HS-5 (cell line): ENCODE results near the gene MEIKIN.
"Not testable (repeated sequence)": the region's sequence is repeated elsewhere in the genome, so short reads cannot be mapped to it uniquely, and the experiment has no call there.

Experiments used
- DNase-seq: peaks from one replicate; pipeline ENCODE4 v3.0.0-alpha.2; 2012; ENCODE audit warnings: low read depth

MEIKIN gene

DNA sequence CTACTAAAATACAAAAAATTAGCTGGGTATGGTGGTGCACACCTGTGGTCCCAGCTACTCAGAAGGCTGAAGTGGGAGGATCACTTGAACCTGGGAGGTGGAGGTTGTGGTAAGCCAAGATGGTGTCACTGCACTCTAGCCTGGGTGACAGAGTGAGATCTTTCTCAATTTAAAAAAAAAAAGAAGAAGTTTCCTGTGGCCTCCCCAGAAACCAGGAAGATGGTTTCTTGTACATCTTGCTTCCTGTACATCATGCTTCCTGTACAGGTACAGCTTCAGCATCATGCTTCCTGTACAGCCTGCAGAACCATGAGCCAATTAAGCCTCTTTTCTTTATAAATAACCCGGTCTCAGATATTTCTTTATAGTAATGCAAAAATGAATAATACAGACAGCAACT is 43.2 kb downstream of the MEIKIN start:
- not testable (repeated sequence) for DNase-seq

DNA sequence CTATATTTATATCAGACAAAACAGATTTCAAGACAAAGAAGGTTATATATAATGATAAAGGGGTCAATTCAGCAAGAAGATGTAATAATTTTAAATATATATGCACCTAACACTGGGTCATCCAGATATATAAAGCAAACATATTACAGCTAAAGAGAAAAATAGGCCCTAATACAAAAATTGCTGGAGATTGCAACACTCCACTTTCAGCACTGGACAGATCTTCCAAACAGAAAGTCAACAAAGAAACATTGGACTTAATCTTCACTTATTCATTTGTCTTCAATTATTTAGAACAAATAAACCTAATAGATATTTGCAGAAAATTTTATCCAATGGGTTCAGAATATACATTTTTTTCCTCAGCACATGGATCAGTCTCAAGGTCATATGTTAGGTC is 45.8 kb downstream of the MEIKIN start:
- no peak for DNase-seq

DNA sequence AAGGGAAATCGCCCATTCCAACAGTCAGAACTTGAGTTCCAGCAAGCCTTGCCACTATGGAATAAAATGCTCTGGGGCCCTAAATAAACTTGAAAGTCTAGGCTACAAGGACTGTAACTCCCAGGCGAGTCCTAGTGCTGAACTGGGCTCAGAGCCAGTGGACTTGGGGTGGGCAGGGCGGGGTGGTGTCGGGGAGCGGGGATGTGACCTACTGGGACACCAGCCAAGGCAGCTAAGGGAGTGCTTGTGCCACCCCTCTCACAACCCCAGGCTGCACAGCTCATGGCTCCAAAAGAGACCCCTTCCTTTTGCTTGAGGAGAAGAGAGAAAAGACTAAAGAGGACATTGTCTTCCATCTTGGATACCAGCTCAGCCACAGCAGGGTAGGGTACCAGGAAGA is 61.5 kb downstream of the MEIKIN start:
- no peak for DNase-seq

DNA sequence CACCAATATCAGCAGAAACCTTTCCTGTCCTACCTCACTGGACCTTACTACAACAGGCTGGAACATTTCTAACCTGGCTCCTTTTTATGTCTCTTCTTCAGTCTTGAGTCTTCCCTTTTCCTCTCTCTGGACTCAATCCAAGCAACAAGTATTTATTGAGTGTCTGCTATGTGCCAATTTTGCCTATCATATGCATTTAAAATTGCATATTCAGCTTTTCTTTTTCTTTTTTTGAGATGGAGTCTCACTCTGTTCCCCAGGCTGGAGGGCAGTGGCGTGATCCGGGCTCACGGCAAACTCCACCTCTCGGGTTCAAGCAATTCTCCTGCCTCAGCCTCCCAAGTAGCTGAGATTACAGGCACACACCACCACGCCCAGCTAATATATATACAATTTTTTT is 65.8 kb downstream of the MEIKIN start:
- DNase-seq, result no peak

- DNase-seq, result no peak
These were observed 67.6 kb downstream of the MEIKIN start for GRCh38 chr5:131877873-131878272.

DNA sequence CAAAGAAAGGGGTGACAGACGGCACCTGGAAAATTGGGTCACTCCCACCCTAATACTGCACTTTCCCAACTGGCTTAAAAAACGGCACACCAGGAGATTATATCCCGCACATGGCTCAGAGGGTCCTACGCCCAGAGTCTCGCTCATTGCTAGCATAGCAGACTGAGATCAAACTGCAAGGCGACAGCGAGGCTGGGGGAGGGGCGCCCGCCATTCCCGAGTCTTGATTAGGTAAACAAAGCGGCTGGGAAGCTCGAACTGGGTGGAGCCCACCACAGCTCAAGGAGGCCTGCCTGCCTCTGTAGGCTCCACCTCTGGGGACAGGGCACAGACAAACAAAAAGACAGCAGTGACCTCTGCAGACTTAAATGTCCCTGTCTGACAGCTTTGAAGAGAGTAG is 74.2 kb downstream of the MEIKIN start:
- not testable (repeated sequence) for DNase-seq

DNA sequence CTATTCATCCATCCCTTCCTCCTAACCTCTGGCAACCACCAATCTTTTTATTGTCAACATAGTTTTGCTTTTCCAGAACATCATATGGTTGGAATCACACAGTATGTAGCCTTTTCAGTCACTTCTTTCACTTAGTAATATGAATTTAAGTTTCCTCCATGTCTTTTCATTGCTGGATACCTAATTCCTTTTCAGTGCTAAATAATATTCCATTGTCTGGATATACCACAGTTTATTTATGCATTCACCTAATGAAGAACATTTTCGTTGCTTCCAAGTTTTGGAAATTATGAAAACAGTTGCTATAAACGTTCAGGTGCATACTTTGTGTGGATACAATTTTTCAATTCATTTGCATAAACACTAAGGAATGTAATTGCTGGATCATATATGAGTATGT is 77.9 kb downstream of the MEIKIN start:
- DNase-seq, result no peak

DNA sequence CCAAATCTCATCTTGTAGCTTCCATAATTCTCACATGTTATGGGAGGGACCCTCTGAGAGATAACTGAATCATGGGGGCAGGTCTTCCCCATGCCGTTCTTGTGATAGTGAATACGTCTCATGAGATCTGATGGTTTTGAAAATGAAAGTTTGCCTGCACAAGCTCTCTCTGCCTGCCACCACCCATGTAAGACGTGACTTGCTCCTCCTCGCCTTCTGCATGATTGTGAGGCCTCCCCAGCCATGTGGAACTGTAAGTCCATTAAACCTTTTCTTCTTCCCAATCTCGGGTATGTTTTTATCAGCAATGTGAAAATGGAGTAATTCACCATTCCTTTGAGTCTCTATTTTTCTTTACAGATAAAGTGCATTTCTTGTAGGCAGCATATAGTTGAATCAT is 81.8 kb downstream of the MEIKIN start:
- no peak for DNase-seq

GRCh38 chr5:131857388-131857787 is 88.1 kb downstream of the MEIKIN start:
- DNase-seq, result no peak

DNA sequence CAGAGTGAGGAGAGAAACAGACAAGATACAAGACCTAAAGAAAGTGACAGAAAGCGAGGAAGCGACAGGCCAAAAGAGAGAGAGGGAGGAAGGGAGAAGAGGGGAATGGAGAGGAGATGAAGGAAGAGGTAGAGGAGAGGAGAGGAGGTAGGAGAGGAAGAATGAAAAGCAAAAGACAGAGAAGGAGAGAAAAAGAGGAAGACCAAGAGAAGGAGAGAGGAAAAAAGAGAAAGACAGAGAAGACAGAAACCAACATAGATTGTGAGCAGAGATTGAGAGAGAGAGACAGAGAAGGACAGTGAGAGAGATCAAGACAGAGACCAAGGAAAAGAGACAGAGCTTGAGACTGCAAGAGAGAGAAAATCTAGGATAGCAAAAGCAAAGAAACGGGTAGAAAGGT is 90.0 kb downstream of the MEIKIN start:
- DNase-seq, result no peak

DNA sequence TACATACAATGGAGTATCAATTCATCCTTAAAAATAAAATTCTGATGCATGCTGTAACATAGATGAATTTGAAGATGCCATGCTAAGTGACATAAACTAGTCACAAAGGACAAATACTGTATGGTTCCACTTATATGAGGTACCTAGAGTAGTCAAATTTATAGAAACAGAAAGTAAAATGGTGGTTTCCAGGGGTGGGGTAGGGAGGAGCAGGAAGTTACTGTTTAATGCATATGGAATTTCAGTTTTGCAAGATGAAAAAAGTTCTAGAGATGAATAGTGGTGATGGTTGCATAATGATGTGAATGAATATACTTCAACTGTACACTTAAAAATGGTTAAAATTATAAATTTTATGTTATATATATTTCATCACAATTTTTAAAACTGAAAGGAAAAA is 91.3 kb downstream of the MEIKIN start:
- peak; percentile 36 for DNase-seq

DNA sequence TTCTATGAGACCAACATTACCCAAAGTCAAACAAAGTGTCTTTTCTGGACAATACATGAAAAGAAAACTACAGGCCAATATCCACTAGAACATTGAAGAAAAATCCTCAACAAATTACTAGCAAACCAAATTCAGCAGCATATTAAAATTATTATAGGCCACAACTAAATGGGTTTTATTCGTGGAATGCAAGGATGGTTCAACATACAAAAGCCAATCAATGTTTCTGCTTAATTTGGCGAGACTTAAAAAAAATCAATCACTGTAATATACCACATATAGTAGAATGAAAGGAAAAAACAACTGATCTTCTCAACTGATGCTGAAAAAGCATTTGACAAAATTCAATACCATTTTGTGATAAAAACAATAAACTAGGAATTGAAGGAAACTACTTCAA is 96.8 kb downstream of the MEIKIN start:
- no peak for DNase-seq

GRCh38 chr5:131846536-131846935 is 98.9 kb downstream of the MEIKIN start:
- DNase-seq, result no peak

GRCh38 chr5:131845828-131846227 is 99.6 kb downstream of the MEIKIN start:
- DNase-seq, result no peak

DNA sequence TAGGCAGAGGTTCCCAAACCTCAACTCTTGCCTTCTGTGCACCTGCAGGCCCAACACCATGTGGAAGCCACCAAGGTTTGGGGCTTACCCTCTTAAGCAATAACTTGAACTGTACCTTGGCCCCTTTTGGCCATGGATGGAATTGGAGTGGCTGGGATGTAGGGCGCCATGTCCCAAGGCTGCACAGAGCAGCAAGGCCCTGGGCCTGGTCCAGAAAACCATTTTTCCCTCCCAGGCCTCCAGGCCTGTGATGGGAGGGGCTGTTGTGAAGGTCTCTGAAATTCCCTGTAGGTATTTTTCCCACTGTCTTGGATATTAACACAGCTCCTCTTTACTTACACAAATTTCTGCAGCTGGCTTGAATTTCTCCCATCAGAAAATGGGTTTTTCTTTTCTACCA is 102.5 kb downstream of the MEIKIN start:
- DNase-seq, result not testable (repeated sequence)

GRCh38 chr5:131832702-131833101 is 112.8 kb downstream of the MEIKIN start:
- not testable (repeated sequence) for DNase-seq

DNA sequence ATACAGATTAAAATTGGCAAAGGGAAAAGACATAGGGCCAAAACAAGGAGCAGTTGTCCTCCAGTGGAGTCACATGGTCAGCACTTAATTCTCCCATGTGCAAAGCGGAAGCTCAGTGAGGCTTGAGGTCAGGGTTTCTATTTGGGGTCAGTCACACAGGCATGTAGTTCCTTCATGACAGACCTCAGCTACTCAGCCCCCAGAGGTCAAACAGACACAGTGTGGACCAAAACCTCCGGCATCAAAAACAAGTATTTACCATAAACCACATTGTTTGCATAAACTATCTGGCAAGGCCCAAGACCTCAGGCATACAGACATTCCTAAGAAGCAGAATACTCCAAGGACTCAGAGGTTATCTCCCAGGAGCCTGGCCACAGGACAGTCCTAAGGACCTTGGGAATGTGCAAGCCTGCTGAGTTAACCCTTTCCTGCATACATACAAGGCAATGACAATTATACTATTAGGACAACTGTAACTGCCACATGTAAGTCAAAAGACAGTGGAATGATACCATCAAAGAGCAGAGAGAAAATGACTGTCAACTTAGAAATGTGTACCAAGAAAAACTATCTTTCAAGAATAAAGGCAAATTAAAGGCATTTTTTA is 120.0 kb downstream of the MEIKIN start:
- DNase-seq, result no peak

DNA sequence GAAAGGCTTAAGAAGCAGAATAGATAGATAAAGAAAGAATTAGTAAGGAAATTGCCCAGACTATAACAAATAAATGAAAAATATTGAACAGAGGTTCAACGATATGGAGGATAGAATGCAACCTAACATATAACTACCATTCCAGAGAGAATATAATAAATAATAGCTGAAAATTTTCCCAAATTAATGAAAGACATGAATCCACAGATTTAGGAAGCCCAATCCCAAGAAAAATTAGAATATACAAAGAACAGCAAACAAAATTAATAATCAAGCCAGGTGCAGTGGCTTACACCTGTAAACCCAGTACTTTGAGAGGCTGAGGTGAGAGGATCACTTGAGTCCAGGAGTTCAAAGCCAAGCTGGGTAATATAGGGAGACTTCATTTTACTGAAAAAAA is 120.8 kb downstream of the MEIKIN start:
- DNase-seq, result no peak

DNA sequence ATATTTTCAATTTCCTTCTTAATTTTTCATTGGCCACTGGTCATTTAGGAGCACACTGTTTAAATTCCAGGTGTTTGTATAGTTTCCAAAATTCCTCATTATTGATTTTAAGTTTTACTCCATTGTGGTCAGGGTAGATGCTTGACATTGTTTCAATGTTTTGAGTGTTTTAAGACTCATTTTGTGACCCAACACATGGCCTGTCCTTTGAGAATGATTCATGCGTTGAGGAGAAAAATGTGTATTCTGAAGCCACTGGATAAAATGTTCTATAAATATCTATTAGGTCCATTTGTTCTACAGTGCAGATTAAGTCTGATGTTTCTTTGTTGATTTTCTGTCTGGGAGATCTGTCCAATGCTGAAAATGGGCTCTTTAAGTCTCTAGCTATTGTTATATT is 124.2 kb downstream of the MEIKIN start:
- DNase-seq, result no peak

GRCh38 chr5:131818001-131818724 is 127.3 kb downstream of the MEIKIN start:
- no peak for DNase-seq

GRCh38 chr5:131814990-131815389 is 130.5 kb downstream of the MEIKIN start:
- DNase-seq, result peak; percentile 93

DNA sequence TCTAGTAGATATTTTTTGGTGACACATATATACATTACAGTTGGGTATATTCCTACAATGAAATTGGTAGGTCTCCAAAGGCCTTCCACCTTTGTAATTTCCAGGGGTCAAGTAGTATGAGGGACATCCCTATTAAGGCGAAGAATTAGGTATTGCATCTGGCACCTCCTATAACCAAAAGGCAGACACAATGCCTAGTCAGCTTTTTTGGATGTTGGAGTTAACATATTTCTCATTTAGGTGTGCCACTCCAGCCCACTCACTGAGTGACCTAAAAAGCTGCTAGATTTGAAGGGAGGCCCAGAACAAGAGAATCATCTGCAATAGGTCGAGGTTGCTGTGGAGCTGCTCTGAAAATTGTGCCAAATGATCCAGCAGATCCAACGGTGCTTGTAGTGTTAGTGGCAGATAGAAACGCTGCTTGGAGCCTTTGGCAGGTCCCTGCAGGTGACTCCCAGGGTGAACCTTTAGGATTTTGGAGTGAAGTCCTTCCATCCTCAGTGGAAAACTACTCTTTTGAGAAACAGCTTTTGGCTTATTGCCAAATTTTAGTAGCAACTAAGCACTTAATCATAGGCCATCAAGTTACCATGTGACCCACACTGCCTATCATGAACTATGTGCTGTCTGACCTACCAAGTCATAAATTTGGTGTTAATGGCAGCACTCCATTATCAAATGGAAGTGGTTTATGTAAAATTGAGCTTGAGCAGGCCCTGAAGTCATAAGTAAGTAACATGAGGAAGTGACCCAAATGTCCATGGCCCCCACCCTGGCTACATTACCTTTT is 132.9 kb downstream of the MEIKIN start:
- DNase-seq, result no peak
